ENCODE data around the gene TGM2.

GRCh38 chr20:38162149-38162548 is 2.9 kb downstream of the TGM2 start:
- TF ChIP-seq EZH2 (optimal IDR thresholded peaks at IDR 0.05; ENCODE audit: low read depth, low read length): no peak
- no peak for TF ChIP-seq CTCF (IDR thresholded peaks at IDR 0.05; ENCODE audit: low read length)
